ENCODE results near the gene GRID2. TPM values are rescaled to one million over a fixed set of nuclear protein-coding genes. Genes with fewer than 3 reads are reported as not detected.

The GRID2 gene
- total RNA-seq, 2 experiments from 2014 or later: not detected

GRCh38 chr4:93710101-93710846, 1406.5 kb downstream of the GRID2 start:
- Mint-ChIP-seq H3K9me3 (ENCODE audit: low read depth) (no peaks in the 10 kb centered on the region), H3K36me3 (ENCODE audit: low read depth) (no peaks in the 10 kb centered on the region), H3K4me1 (no peaks in the 10 kb centered on the region), H3K27me3 (no peaks in the 10 kb centered on the region), H3K27ac (no peak overlapping the region), H3K4me3 (no peak overlapping the region)
- ChIA-PET CTCF (interaction anchor here (0.6 kb wide), 1 partner anchor 117 kb away, joined by 3 read pairs; no protein-coding TSS in a partner anchor), POLR2A (no interaction called here)
- no peak for DNase-seq
- ATAC-seq: no peak
- intact Hi-C loops (cut with DNase I, micrococcal nuclease): no loop called here

- ATAC-seq (no peak), DNase-seq (no peak)
- intact Hi-C loops (cut with DNase I, micrococcal nuclease): no loop called here
- Mint-ChIP-seq H3K9me3 (ENCODE audit: low read depth) (no peaks in the 10 kb centered on the region), H3K27me3 (no peaks in the 10 kb centered on the region), H3K4me3 (no peak overlapping the region), H3K36me3 (ENCODE audit: low read depth) (no peaks in the 10 kb centered on the region), H3K4me1 (no peaks in the 10 kb centered on the region), H3K27ac (no peak overlapping the region)
- ChIA-PET CTCF (interaction anchor here (0.6 kb wide), 1 partner anchor 116 kb away, joined by 3 read pairs; no protein-coding TSS in a partner anchor), POLR2A (no interaction called here)
These were observed 1407.2 kb downstream of the GRID2 start for GRCh38 chr4:93710847-93711430.

- no peak overlapping the region for H3K4me3 Mint-ChIP-seq
- H3K36me3 Mint-ChIP-seq (ENCODE audit: low read depth): no peaks in the 10 kb centered on the region
- H3K4me1 Mint-ChIP-seq: no peaks in the 10 kb centered on the region
- ChIA-PET POLR2A (no interaction called here), CTCF (no interaction called here)
- DNase-seq (no peak), ATAC-seq (no peak)
- no peaks in the 10 kb centered on the region for H3K9me3 Mint-ChIP-seq (ENCODE audit: low read depth)
- H3K27me3 Mint-ChIP-seq: no peaks in the 10 kb centered on the region
- H3K27ac Mint-ChIP-seq: no peak overlapping the region
- intact Hi-C loops (cut with DNase I, micrococcal nuclease): no loop called here
These were observed 1414.5 kb downstream of the GRID2 start for GRCh38 chr4:93718233-93718632.

GRCh38 chr4:93719552-93719951, 1415.8 kb downstream of the GRID2 start:
- no peak for ATAC-seq
- no peak for DNase-seq
- H3K4me3 Mint-ChIP-seq: no peak overlapping the region
- no peaks in the 10 kb centered on the region for H3K9me3 Mint-ChIP-seq (ENCODE audit: low read depth)
- H3K4me1 Mint-ChIP-seq: no peaks in the 10 kb centered on the region
- CTCF ChIA-PET: interaction anchor here (0.7 kb wide), 1 partner anchor 47 kb away, joined by 4 read pairs; no protein-coding TSS in a partner anchor
- H3K36me3 Mint-ChIP-seq (ENCODE audit: low read depth): no peaks in the 10 kb centered on the region
- H3K27me3 Mint-ChIP-seq: no peaks in the 10 kb centered on the region
- no peak overlapping the region for H3K27ac Mint-ChIP-seq
- intact Hi-C loops (cut with DNase I, micrococcal nuclease): no loop called here
- POLR2A ChIA-PET: no interaction called here

GRCh38 chr4:93722446-93722845, 1418.7 kb downstream of the GRID2 start:
- Mint-ChIP-seq H3K27ac (no peak overlapping the region), H3K27me3 (no peaks in the 10 kb centered on the region), H3K4me3 (no peak overlapping the region), H3K36me3 (ENCODE audit: low read depth) (no peaks in the 10 kb centered on the region), H3K4me1 (no peaks in the 10 kb centered on the region), H3K9me3 (ENCODE audit: low read depth) (no peaks in the 10 kb centered on the region)
- ChIA-PET CTCF (no interaction called here), POLR2A (no interaction called here)
- no peak for DNase-seq
- ATAC-seq: no peak
- intact Hi-C loops (cut with DNase I, micrococcal nuclease): no loop called here

GRCh38 chr4:93730251-93730650, 1426.5 kb downstream of the GRID2 start:
- Mint-ChIP-seq H3K4me1 (no peaks in the 10 kb centered on the region), H3K27me3 (no peaks in the 10 kb centered on the region), H3K9me3 (ENCODE audit: low read depth) (no peaks in the 10 kb centered on the region), H3K27ac (no peak overlapping the region), H3K4me3 (no peak overlapping the region), H3K36me3 (ENCODE audit: low read depth) (no peaks in the 10 kb centered on the region)
- no peak for DNase-seq
- ChIA-PET POLR2A (no interaction called here), CTCF (no interaction called here)
- no peak for ATAC-seq
- intact Hi-C loops (cut with DNase I, micrococcal nuclease): no loop called here

GRCh38 chr4:93730760-93731159, 1427.0 kb downstream of the GRID2 start:
- Mint-ChIP-seq H3K9me3 (ENCODE audit: low read depth) (no peaks in the 10 kb centered on the region), H3K27ac (no peak overlapping the region), H3K4me3 (no peak overlapping the region), H3K4me1 (no peaks in the 10 kb centered on the region), H3K36me3 (ENCODE audit: low read depth) (no peaks in the 10 kb centered on the region), H3K27me3 (no peaks in the 10 kb centered on the region)
- no peak for ATAC-seq
- DNase-seq: no peak
- intact Hi-C loops (cut with DNase I, micrococcal nuclease): no loop called here
- ChIA-PET POLR2A (no interaction called here), CTCF (no interaction called here)

GRCh38 chr4:93731456-93731855, 1427.7 kb downstream of the GRID2 start:
- CTCF ChIA-PET: no interaction called here
- DNase-seq (no peak), ATAC-seq (no peak)
- no peaks in the 10 kb centered on the region for H3K9me3 Mint-ChIP-seq (ENCODE audit: low read depth)
- no peaks in the 10 kb centered on the region for H3K27me3 Mint-ChIP-seq
- no peak overlapping the region for H3K4me3 Mint-ChIP-seq
- no peaks in the 10 kb centered on the region for H3K36me3 Mint-ChIP-seq (ENCODE audit: low read depth)
- H3K27ac Mint-ChIP-seq: no peak overlapping the region
- no peaks in the 10 kb centered on the region for H3K4me1 Mint-ChIP-seq
- POLR2A ChIA-PET: no interaction called here
- intact Hi-C loops (cut with DNase I, micrococcal nuclease): no loop called here

GRCh38 chr4:93732509-93732908, 1428.7 kb downstream of the GRID2 start:
- Mint-ChIP-seq H3K27ac (no peak overlapping the region), H3K4me1 (no peaks in the 10 kb centered on the region), H3K27me3 (no peaks in the 10 kb centered on the region), H3K9me3 (ENCODE audit: low read depth) (no peaks in the 10 kb centered on the region), H3K4me3 (no peak overlapping the region), H3K36me3 (ENCODE audit: low read depth) (no peaks in the 10 kb centered on the region)
- ChIA-PET CTCF (no interaction called here), POLR2A (no interaction called here)
- ATAC-seq (no peak), DNase-seq (no peak)
- intact Hi-C loops (cut with DNase I, micrococcal nuclease): no loop called here

GRCh38 chr4:93740890-93741289, 1437.1 kb downstream of the GRID2 start:
- H3K27ac Mint-ChIP-seq: no peak overlapping the region
- ChIA-PET CTCF (interaction anchor here (0.6 kb wide), 1 partner anchor 1946 kb away, joined by 3 read pairs; no protein-coding TSS in a partner anchor), POLR2A (no interaction called here)
- H3K4me3 Mint-ChIP-seq: no peak overlapping the region
- no peak for ATAC-seq
- H3K36me3 Mint-ChIP-seq (ENCODE audit: low read depth): no peaks in the 10 kb centered on the region
- no peaks in the 10 kb centered on the region for H3K4me1 Mint-ChIP-seq
- intact Hi-C loops (cut with DNase I, micrococcal nuclease): no loop called here
- H3K27me3 Mint-ChIP-seq: no peaks in the 10 kb centered on the region
- H3K9me3 Mint-ChIP-seq (ENCODE audit: low read depth): no peaks in the 10 kb centered on the region
- DNase-seq: no peak

GRCh38 chr4:93743022-93743421, 1439.3 kb downstream of the GRID2 start:
- DNase-seq (no peak), ATAC-seq (no peak)
- H3K27me3 Mint-ChIP-seq: no peaks in the 10 kb centered on the region
- H3K4me3 Mint-ChIP-seq: no peak overlapping the region
- ChIA-PET POLR2A (no interaction called here), CTCF (interaction anchor here (0.9 kb wide), 1 partner anchor 9 kb away, joined by 3 read pairs; no protein-coding TSS in a partner anchor)
- H3K36me3 Mint-ChIP-seq (ENCODE audit: low read depth): no peaks in the 10 kb centered on the region
- no peaks in the 10 kb centered on the region for H3K4me1 Mint-ChIP-seq
- intact Hi-C loops (cut with DNase I, micrococcal nuclease): no loop called here
- no peaks in the 10 kb centered on the region for H3K9me3 Mint-ChIP-seq (ENCODE audit: low read depth)
- no peak overlapping the region for H3K27ac Mint-ChIP-seq

GRCh38 chr4:93743635-93744034, 1439.9 kb downstream of the GRID2 start:
- no peaks in the 10 kb centered on the region for H3K27me3 Mint-ChIP-seq
- CTCF ChIA-PET: interaction anchor here (0.9 kb wide), 1 partner anchor 8 kb away, joined by 3 read pairs; no protein-coding TSS in a partner anchor
- DNase-seq (no peak), ATAC-seq (no peak)
- no peak overlapping the region for H3K27ac Mint-ChIP-seq
- H3K4me1 Mint-ChIP-seq: no peaks in the 10 kb centered on the region
- POLR2A ChIA-PET: no interaction called here
- no peaks in the 10 kb centered on the region for H3K9me3 Mint-ChIP-seq (ENCODE audit: low read depth)
- H3K4me3 Mint-ChIP-seq: no peak overlapping the region
- intact Hi-C loops (cut with DNase I, micrococcal nuclease): no loop called here
- H3K36me3 Mint-ChIP-seq (ENCODE audit: low read depth): no peaks in the 10 kb centered on the region

Measured in activated CD4-positive, alpha-beta T cell treated with anti-CD3 and anti-CD28 coated beads for 36 hours (primary cell).